ENCODE measurements around the gene MCOLN3. TPM values are rescaled to one million over a fixed set of nuclear protein-coding genes. Genes with fewer than 3 reads are reported as not detected.
"Not testable (repeated sequence)": the region's sequence is repeated elsewhere in the genome, so short reads cannot be mapped to it uniquely, and the experiment has no call there.

Gene MCOLN3
- total RNA-seq, 1 experiment from 2014 or later, result 6.2 TPM

DNA sequence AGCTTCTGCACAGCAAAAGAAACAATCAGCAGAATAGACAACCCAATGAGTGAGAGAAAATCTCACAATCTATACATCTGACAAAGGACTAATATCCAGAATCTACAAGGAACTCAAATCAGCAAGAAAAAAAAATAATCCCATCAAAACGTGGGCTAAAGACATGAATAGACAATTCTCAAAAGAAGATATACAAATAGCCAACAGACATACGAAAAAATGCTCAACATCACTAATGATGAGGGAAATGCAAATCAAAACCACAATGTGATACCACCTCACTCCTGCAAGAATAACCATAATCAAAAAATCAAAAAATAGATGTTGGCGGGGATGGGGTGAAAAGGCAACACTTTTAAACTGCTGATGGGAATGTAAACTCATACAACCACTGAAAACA, 61.7 kb downstream of the MCOLN3 start:
- DNase-seq; H3K27me3 ChIP-seq; H3K9me3 ChIP-seq (replicated peaks); H3K4me3 ChIP-seq; H3K4me1 ChIP-seq; H3K36me3 ChIP-seq; H3K27ac ChIP-seq: not testable (repeated sequence)

DNA sequence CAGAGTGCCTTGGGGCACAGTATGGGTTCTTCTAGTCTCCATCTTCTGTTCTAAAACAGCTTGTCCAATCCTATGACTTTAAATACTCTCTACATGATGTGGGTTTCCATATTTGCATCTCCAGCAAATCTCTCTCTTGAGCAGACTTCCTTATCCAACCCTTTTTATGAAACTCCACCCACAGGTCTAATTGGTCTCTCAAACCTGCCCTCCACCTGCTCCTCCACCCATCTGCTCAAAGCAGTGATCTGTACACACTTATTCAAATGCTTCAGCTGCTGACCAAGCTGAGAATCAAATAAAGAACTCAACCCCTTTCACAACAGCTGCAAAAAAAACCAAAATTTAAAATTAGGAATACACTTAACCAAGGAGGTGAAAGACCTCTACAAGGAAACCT, 62.9 kb downstream of the MCOLN3 start:
- Histone ChIP-seq H3K27me3 (no peaks in the 10 kb centered on the region), H3K36me3 (no peaks in the 10 kb centered on the region), H3K9me3 (replicated peaks) (no peaks in the 10 kb centered on the region), H3K4me1 (no peaks in the 10 kb centered on the region), H3K27ac (no peak overlapping the region), H3K4me3 (no peak overlapping the region)
- DNase-seq, result no peak

DNA sequence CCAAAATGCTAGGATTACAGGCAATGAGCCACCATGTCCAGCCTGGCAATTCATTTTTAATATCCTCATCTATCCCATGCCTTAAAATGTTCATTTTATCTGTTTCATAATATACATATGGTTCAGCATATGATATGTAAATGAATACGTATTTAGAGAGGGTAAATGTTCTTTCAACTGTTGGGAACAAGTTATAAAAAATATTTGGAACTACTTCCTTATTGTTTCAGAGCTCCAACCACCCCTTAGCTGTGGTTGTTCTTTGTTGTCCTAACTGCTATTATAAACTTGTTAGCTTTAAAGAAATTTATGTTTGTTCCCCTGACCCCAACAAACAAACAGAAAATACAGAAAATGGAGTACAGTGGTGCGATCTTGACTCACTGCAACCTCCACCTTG, 65.9 kb downstream of the MCOLN3 start:
- no peak for DNase-seq
- no peaks in the 10 kb centered on the region for H3K27me3 ChIP-seq
- no peak overlapping the region for H3K27ac ChIP-seq
- no peaks in the 10 kb centered on the region for H3K9me3 ChIP-seq (replicated peaks)
- no peak overlapping the region for H3K4me3 ChIP-seq
- no peaks in the 10 kb centered on the region for H3K4me1 ChIP-seq
- H3K36me3 ChIP-seq, result no peaks in the 10 kb centered on the region

DNA sequence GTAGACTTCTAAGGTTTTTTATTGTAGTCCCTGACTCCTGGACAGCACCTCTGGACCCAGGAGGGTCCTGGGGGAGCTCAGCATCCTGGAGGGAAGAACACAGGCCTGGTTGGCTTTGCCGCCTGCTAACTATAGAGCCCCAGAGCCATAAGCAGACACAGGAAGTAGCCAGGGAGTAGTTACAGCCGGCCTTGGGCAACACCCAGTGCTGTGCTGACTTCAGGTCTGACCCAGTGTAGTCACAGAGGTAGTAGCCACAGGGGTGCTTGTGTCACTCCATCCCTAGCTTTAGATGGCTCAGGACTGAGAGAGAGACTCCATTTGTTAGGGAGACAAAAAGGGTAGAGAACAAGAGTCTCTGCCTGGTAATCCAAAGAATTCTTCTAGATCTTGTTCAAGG, 73.3 kb downstream of the MCOLN3 start:
- no peak for DNase-seq
- H3K4me1 ChIP-seq, result no peaks in the 10 kb centered on the region
- H3K9me3 ChIP-seq (replicated peaks), result no peaks in the 10 kb centered on the region
- H3K4me3 ChIP-seq, result no peak overlapping the region
- no peaks in the 10 kb centered on the region for H3K27me3 ChIP-seq
- H3K27ac ChIP-seq, result no peak overlapping the region
- H3K36me3 ChIP-seq, result no peaks in the 10 kb centered on the region

DNA sequence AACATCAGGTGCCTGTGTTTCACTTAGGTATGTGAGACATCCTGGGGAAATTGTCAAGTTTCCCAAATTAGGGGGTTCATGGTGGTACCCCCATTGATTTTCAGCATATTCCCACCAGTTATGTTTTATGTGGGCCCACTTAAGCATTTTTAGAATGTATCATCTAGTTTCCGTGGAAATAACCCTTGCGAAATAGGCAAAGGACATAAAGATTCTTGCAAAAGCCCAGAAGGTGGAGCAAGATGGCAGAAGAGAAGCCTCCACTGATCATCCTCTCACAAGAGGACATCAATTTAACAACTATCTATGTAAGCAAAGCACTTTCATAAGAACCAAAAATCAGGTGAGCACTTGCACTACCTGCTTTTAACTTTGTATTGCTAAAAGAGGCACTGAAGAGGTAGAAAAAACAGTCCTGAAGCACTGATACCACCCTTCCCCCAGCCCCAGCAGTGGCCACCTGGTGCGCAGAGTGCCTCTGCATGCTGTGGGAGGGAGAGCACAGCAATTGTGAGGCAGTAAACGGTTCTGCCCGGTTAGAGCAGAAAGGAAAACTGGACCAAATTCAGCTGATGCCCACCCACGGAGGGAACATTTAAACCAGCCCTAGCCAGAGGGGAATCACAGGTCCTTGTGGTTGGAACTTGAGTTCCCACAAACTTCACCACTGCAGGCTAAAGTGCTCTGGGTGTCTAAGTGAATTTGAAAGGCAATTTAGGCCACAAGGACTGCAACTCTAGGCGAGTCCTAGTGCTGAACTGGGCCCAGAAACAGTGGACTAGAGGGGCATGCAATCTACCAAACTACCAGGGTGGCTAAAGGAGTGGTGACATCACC, 74.6 kb downstream of the MCOLN3 start:
- no peaks in the 10 kb centered on the region for H3K27me3 ChIP-seq
- no peaks in the 10 kb centered on the region for H3K36me3 ChIP-seq
- DNase-seq, result no peak
- no peak overlapping the region for H3K4me3 ChIP-seq
- H3K27ac ChIP-seq, result no peak overlapping the region
- H3K9me3 ChIP-seq (replicated peaks), result no peaks in the 10 kb centered on the region
- no peaks in the 10 kb centered on the region for H3K4me1 ChIP-seq

DNA sequence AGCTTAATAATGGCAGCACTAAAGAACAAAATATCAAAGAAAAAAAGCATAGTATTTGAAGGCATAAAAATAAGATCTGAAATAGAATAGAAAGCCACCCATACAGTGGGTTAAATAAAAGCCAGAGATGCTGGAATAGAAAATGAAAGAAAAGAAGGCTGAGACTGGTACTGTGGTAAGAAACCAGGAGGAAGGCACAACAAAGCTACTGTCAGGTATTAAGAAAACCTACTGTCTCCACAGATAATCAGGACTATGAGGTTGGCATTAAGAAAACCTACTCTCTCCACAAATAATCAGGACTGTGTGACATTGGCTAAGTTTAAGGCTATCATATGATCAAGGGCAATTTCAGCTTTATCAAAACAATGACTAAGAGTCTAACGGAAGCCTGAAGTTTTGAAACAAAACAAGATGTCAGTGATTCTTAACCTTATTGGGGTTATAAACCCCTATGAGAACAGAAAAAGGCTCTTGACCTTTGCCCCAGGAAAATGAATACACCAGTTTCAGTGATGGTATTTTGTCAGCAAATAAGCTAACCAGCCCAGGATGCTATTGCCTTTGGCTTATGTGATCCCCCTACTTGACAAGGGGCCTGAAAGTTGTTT, 75.8 kb downstream of the MCOLN3 start:
- H3K4me3 ChIP-seq, result no peak overlapping the region
- H3K27ac ChIP-seq, result no peak overlapping the region
- H3K27me3 ChIP-seq, result no peaks in the 10 kb centered on the region
- no peaks in the 10 kb centered on the region for H3K4me1 ChIP-seq
- DNase-seq, result no peak
- H3K36me3 ChIP-seq, result no peaks in the 10 kb centered on the region
- H3K9me3 ChIP-seq (replicated peaks), result no peaks in the 10 kb centered on the region

DNA sequence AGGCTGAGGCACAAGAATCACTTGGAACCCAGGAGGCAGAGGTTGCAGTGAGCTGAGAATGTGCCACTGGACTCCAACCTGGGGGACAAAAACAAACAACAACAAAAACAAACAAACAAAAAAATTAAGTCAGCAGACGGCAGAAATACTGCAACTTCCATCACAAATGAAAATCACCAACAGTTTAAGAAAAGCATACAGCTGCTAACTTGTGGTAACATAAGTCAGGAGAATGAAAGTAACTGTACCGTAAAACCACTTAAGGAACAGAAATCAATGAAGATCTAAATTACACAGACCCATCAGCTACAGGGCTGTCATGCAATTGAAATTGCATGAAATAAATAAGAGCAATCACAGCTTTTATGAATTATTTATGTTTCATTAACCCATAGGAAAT, 76.3 kb downstream of the MCOLN3 start:
- H3K4me3 ChIP-seq, result no peak overlapping the region
- H3K4me1 ChIP-seq, result no peaks in the 10 kb centered on the region

DNA sequence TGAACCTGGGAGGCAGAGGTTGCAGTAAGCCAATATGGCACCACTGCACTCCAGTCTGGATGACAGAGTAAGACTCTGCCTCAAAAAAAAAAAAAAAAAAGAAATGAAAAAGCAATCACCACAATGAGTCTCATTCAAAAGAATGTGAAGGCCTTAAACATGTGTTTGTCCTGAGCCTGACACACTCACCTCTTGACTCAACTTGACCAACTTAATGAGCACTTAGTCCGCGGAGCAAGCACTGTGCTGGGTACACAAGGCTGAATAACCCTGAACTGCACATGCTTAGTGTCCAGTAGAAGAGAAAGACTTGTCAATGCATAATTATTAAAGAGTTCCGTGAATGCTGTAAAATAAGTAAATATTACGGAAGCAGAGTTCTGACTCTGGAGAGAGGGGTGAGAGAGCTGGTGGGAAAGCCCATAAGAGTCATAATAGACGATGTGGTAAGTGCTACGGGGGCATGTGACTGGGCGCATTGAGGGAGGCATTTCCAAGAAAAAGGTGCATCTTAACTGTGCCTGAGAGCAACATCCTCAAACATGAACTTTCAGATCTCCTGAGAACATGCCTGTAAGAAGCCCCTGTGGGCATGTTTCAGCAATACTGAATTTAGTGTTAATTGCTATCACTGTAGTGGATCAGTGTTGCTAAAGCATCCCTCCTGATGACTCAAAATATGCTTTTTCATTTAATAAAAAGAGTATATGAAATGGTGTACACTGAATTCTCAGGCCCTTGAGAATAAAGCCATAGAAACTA, 78.6 kb downstream of the MCOLN3 start:
- Histone ChIP-seq H3K27me3 (no peaks in the 10 kb centered on the region), H3K4me3 (no peak overlapping the region), H3K36me3 (no peaks in the 10 kb centered on the region), H3K4me1 (no peaks in the 10 kb centered on the region), H3K9me3 (replicated peaks) (no peaks in the 10 kb centered on the region), H3K27ac (no peak overlapping the region)
- no peak for DNase-seq

More for the DNA sequence above, 76.3 kb downstream of the MCOLN3 start:
- no peak for DNase-seq
- Histone ChIP-seq H3K36me3 (no peaks in the 10 kb centered on the region), H3K9me3 (replicated peaks) (no peaks in the 10 kb centered on the region), H3K27me3 (no peaks in the 10 kb centered on the region), H3K27ac (no peak overlapping the region)

DNA sequence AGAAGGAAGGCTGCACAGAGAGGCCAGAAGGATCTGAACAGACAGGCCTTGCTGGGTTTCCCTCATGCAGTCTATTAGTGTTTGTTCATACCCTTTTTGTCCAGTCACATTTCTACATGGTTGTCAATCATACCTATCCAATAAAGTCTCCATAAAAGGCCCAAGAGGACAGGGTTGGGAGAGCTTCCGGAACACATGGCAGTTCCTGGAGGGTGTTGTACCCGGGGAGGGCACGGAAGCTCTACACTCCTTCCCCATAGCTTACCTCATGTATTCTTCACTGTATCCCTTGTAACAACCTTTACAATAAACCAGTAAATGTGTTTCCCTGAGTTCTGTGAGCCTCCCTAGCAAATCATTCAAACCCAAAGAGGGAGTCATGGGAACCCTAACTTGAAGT, 79.4 kb downstream of the MCOLN3 start:
- no peak for DNase-seq
- Histone ChIP-seq H3K4me3 (no peak overlapping the region), H3K36me3 (no peaks in the 10 kb centered on the region), H3K27ac (no peak overlapping the region), H3K9me3 (replicated peaks) (no peaks in the 10 kb centered on the region), H3K27me3 (no peaks in the 10 kb centered on the region), H3K4me1 (no peaks in the 10 kb centered on the region)

DNA sequence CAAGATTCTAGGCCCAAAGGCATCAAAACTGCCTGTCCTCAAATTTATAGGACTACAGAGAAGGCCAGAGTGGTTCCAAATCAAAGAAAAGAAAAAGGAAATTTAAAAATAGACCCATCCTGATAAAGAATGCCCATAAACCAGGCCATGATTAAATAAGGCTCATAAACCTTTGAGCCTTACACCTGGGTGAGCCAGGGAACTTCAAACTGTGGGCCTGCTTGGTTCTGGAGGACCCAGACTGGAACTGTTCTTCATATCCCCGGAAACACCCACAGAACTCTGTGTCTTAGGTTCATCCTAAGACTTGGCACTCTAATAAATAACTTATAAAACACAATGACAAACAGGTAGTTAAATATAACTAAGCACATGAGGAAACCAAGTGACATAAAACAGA, 80.2 kb downstream of the MCOLN3 start:
- no peaks in the 10 kb centered on the region for H3K27me3 ChIP-seq
- H3K36me3 ChIP-seq, result no peaks in the 10 kb centered on the region
- H3K27ac ChIP-seq, result no peak overlapping the region
- no peak overlapping the region for H3K4me3 ChIP-seq
- no peak for DNase-seq
- no peaks in the 10 kb centered on the region for H3K9me3 ChIP-seq (replicated peaks)
- no peaks in the 10 kb centered on the region for H3K4me1 ChIP-seq

Other genes starting within 250 kb of the MCOLN3 start
- gene LPAR3, start 155.3 kb downstream of the MCOLN3 start, total RNA-seq (2014; rRNA removed; shearing (Covaris generic)), result 4.1 and 4.6 TPM in 2 replicates
- 1.6 and 2.4 TPM in 2 replicates for gene MCOLN2, start 51.4 kb downstream of the MCOLN3 start, total RNA-seq (2014; rRNA removed; shearing (Covaris generic))
- 5.2 and 6.7 TPM in 2 replicates for gene SYDE2, start 152.5 kb upstream of the MCOLN3 start, total RNA-seq (2014; rRNA removed; shearing (Covaris generic))
- 21.7 and 25.8 TPM in 2 replicates for gene C1orf52, start 211.2 kb upstream of the MCOLN3 start, total RNA-seq (2014; rRNA removed; shearing (Covaris generic))
- gene BCL10, start 228.1 kb upstream of the MCOLN3 start, total RNA-seq (2014; rRNA removed; shearing (Covaris generic)), result 24.9 and 26.6 TPM in 2 replicates

All from SJCRH30 (cell line).